ENCODE measurements around the gene ANGPTL5. TPM values are rescaled to one million over a fixed set of nuclear protein-coding genes. Genes with fewer than 3 reads are reported as not detected.

The ANGPTL5 gene
- total and polyA plus RNA-seq, 4 donors = not detected

GRCh38 chr11:101960231-101960630, 43.9 kb upstream of the ANGPTL5 start:
- no peak for TF ChIP-seq YY1 (IDR thresholded peaks at IDR 0.05)
- no peak for TF ChIP-seq ATF3 (IDR thresholded peaks at IDR 0.05)
- TF ChIP-seq RXRA (IDR thresholded peaks at IDR 0.05) = no peak
- no peak for TF ChIP-seq JUND (IDR thresholded peaks at IDR 0.05)
- TF ChIP-seq SP1 (IDR thresholded peaks at IDR 0.05) = no peak
- TF ChIP-seq MAX (IDR thresholded peaks at IDR 0.05) = no peak
- no peak for TF ChIP-seq EGR1 (IDR thresholded peaks at IDR 0.05; ENCODE audit: low read depth in 2 of 2)
- TF ChIP-seq RAD21 (IDR thresholded peaks at IDR 0.05) = no peak
- no peak for TF ChIP-seq FOXA1 (IDR thresholded peaks at IDR 0.05)
- TF ChIP-seq TAF1 (conservative IDR thresholded peaks at IDR 0.05) = no peak

GRCh38 chr11:101955701-101956100, 39.4 kb upstream of the ANGPTL5 start:
- Histone ChIP-seq H3K4me3 (ENCODE audit: low read depth in 1 of 3, low read length in 3 of 3) (no peak overlapping the region), H3K27ac (ENCODE audit: low read depth in 1 of 2, low read length in 2 of 2) (no peak overlapping the region), H3K4me1 (ENCODE audit: control insufficient read depth in 4 of 4, insufficient read depth in 4 of 4, low read length in 3 of 4) (no peaks in the 10 kb centered on the region), H3K9ac (ENCODE audit: low read depth in 1 of 2, low read length in 2 of 2) (no peak overlapping the region), H3K27me3 (ENCODE audit: control insufficient read depth in 4 of 4, insufficient read depth in 4 of 4, low read length in 3 of 4) (no peaks in the 10 kb centered on the region), H3K9me3 (ENCODE audit: control insufficient read depth in 4 of 4, low read length in 3 of 4) (no peaks in the 10 kb centered on the region), H3K36me3 (ENCODE audit: control insufficient read depth in 4 of 4, insufficient read depth in 3 of 4, low read depth in 1 of 4, low read length in 3 of 4) (no peaks in the 10 kb centered on the region)
- TF ChIP-seq SP1 (IDR thresholded peaks at IDR 0.05) (no peak), JUND (IDR thresholded peaks at IDR 0.05) (no peak), ATF3 (IDR thresholded peaks at IDR 0.05) (no peak), NR2F2 (IDR thresholded peaks at IDR 0.05) (no peak), YY1 (IDR thresholded peaks at IDR 0.05) (no peak), FOXA2 (IDR thresholded peaks at IDR 0.05) (no peak), FOXA1 (IDR thresholded peaks at IDR 0.05) (no peak), TAF1 (conservative IDR thresholded peaks at IDR 0.05) (no peak), CTCF (IDR thresholded peaks at IDR 0.05; ENCODE audit: low read depth, low read length, missing input control) (no peak), RAD21 (IDR thresholded peaks at IDR 0.05) (no peak), GABPA (IDR thresholded peaks at IDR 0.05 in 1 of 2, conservative IDR thresholded peaks at IDR 0.05 in 1 of 2) (no peak), MAX (IDR thresholded peaks at IDR 0.05) (no peak), HNF4G (IDR thresholded peaks at IDR 0.05) (no peak), ZBTB33 (IDR thresholded peaks at IDR 0.05) (no peak), HNF4A (conservative IDR thresholded peaks at IDR 0.05) (no peak), REST (IDR thresholded peaks at IDR 0.05) (no peak), EGR1 (IDR thresholded peaks at IDR 0.05; ENCODE audit: low read depth in 2 of 2) (no peak), RXRA (IDR thresholded peaks at IDR 0.05) (no peak)
- DNase-seq (ENCODE audit: low spot score) = no peak
- WGBS = 86% methylated on average over 5 of the region's 5 CpGs

More at GRCh38 chr11:101960231-101960630, 43.9 kb upstream of the ANGPTL5 start:
- Histone ChIP-seq H3K4me3 (ENCODE audit: low read depth in 1 of 3, low read length in 3 of 3) (no peak overlapping the region), H3K9me3 (ENCODE audit: control insufficient read depth in 4 of 4, low read length in 3 of 4) (no peaks in the 10 kb centered on the region), H3K27me3 (ENCODE audit: control insufficient read depth in 4 of 4, insufficient read depth in 4 of 4, low read length in 3 of 4) (no peaks in the 10 kb centered on the region), H3K9ac (ENCODE audit: low read depth in 1 of 2, low read length in 2 of 2) (no peak overlapping the region), H3K4me1 (ENCODE audit: control insufficient read depth in 4 of 4, insufficient read depth in 4 of 4, low read length in 3 of 4) (no peaks in the 10 kb centered on the region), H3K36me3 (ENCODE audit: control insufficient read depth in 4 of 4, insufficient read depth in 3 of 4, low read depth in 1 of 4, low read length in 3 of 4) (no peaks in the 10 kb centered on the region), H3K27ac (ENCODE audit: low read depth in 1 of 2, low read length in 2 of 2) (no peak overlapping the region)
- DNase-seq (ENCODE audit: low spot score) = no peak
- 85% methylated on average over 1 of the region's 1 CpG for WGBS
